ENCODE results near the gene ATP9B.

ATP9B gene

GRCh38 chr18:79218605-79219190 lies 149.5 kb downstream of the ATP9B start:
- Histone ChIP-seq H3K4me3 (ENCODE audit: low read length, poor library complexity, severe bottlenecking) (no peak overlapping the region), H3K4me1 (ENCODE audit: insufficient read depth, low read length, poor library complexity, severe bottlenecking) (no peaks in the 10 kb centered on the region), H3K9me3 (ENCODE audit: insufficient read depth, low read depth, low read length) (no peaks in the 10 kb centered on the region), H4K20me1 (ENCODE audit: insufficient read depth, low read length, poor library complexity, severe bottlenecking) (no peaks in the 10 kb centered on the region), H3K9me2 (replicated peaks; ENCODE audit: low read depth, low read length) (no peaks in the 10 kb centered on the region), H3K9ac (ENCODE audit: low read depth, low read length, poor library complexity, severe bottlenecking) (no peak overlapping the region), H3F3A (ENCODE audit: low read depth) (no peaks in the 10 kb centered on the region), H3K27me3 (ENCODE audit: insufficient read depth, low read length, poor library complexity, severe bottlenecking) (no peaks in the 10 kb centered on the region), H2AFZ (ENCODE audit: low read length) (no peak overlapping the region), H3K4me2 (ENCODE audit: low read depth, low read length, poor library complexity, severe bottlenecking) (no peak overlapping the region), H3K79me2 (ENCODE audit: insufficient read depth, low read length) (no peaks in the 10 kb centered on the region), H3K36me3 (ENCODE audit: insufficient read depth, low read length) (no peaks in the 10 kb centered on the region)
- TF ChIP-seq CTCF (conservative IDR thresholded peaks at IDR 0.05; ENCODE audit: low read length) (no peak), EZH2phosphoT487 (IDR thresholded peaks at IDR 0.05; ENCODE audit: borderline replicate concordance) (no peak)

DNA sequence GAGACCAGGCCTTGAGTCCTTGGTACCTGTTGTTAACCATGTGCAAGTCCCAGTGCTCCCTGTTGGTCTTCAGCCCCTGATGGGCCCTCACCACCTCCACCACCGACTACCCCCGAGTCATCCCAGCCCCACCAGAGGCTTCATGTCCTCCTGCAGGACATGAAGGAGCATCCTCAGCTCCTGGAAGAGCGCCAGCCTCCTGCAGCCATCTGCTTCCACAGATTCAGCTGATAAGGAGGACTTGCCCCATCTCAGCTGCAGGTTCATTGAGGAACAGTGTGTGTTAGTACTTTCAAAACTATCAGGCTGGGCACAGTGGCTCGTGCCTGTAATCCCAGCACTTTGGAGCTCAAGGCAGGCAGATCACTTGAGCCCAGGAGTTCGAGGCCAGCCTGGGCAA lies 151.9 kb downstream of the ATP9B start:
- H3K9me2 ChIP-seq (replicated peaks; ENCODE audit: low read depth, low read length): no peaks in the 10 kb centered on the region
- no peak for TF ChIP-seq EZH2phosphoT487 (IDR thresholded peaks at IDR 0.05; ENCODE audit: borderline replicate concordance)
- no peak for TF ChIP-seq CTCF (conservative IDR thresholded peaks at IDR 0.05; ENCODE audit: low read length)
- H3F3A ChIP-seq (ENCODE audit: low read depth): no peaks in the 10 kb centered on the region
- H3K4me3 ChIP-seq (ENCODE audit: low read length, poor library complexity, severe bottlenecking): no peak overlapping the region
- H2AFZ ChIP-seq (ENCODE audit: low read length): no peak overlapping the region
- H3K9me3 ChIP-seq (ENCODE audit: insufficient read depth, low read depth, low read length): no peaks in the 10 kb centered on the region
- H3K4me1 ChIP-seq (ENCODE audit: insufficient read depth, low read length, poor library complexity, severe bottlenecking): no peaks in the 10 kb centered on the region
- H3K9ac ChIP-seq (ENCODE audit: low read depth, low read length, poor library complexity, severe bottlenecking): no peak overlapping the region
- no peaks in the 10 kb centered on the region for H3K79me2 ChIP-seq (ENCODE audit: insufficient read depth, low read length)
- H3K36me3 ChIP-seq (ENCODE audit: insufficient read depth, low read length): no peaks in the 10 kb centered on the region
- no peak overlapping the region for H3K4me2 ChIP-seq (ENCODE audit: low read depth, low read length, poor library complexity, severe bottlenecking)
- H4K20me1 ChIP-seq (ENCODE audit: insufficient read depth, low read length, poor library complexity, severe bottlenecking): no peaks in the 10 kb centered on the region
- no peaks in the 10 kb centered on the region for H3K27me3 ChIP-seq (ENCODE audit: insufficient read depth, low read length, poor library complexity, severe bottlenecking)

DNA sequence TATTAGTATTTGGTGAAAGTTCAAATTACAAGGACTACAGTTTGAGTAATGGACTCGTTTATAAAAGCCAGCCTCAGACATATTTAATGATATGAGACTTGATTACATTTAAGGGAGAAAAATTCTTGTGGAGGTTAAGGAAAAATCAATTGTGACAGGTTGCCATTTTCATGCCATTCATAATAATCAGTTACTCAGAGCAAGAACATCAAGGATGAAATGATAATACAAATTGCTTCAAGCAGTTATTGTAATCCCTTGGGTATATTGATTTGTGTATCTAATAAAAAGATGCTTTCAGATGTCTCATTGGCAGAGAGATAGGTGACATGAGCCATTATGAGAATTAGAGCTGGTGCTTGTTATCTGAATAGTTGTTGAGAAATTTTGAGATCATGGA lies 153.6 kb downstream of the ATP9B start:
- H3K4me2 ChIP-seq (ENCODE audit: low read depth, low read length, poor library complexity, severe bottlenecking): no peak overlapping the region
- no peak overlapping the region for H3K9ac ChIP-seq (ENCODE audit: low read depth, low read length, poor library complexity, severe bottlenecking)
- no peaks in the 10 kb centered on the region for H4K20me1 ChIP-seq (ENCODE audit: insufficient read depth, low read length, poor library complexity, severe bottlenecking)
- no peaks in the 10 kb centered on the region for H3K4me1 ChIP-seq (ENCODE audit: insufficient read depth, low read length, poor library complexity, severe bottlenecking)
- H3F3A ChIP-seq (ENCODE audit: low read depth): no peaks in the 10 kb centered on the region
- no peak overlapping the region for H2AFZ ChIP-seq (ENCODE audit: low read length)
- H3K36me3 ChIP-seq (ENCODE audit: insufficient read depth, low read length): no peaks in the 10 kb centered on the region
- H3K4me3 ChIP-seq (ENCODE audit: low read length, poor library complexity, severe bottlenecking): no peak overlapping the region
- H3K9me3 ChIP-seq (ENCODE audit: insufficient read depth, low read depth, low read length): no peaks in the 10 kb centered on the region
- TF ChIP-seq CTCF (conservative IDR thresholded peaks at IDR 0.05; ENCODE audit: low read length) (no peak), EZH2phosphoT487 (IDR thresholded peaks at IDR 0.05; ENCODE audit: borderline replicate concordance) (no peak)
- no peaks in the 10 kb centered on the region for H3K79me2 ChIP-seq (ENCODE audit: insufficient read depth, low read length)
- no peaks in the 10 kb centered on the region for H3K9me2 ChIP-seq (replicated peaks; ENCODE audit: low read depth, low read length)
- H3K27me3 ChIP-seq (ENCODE audit: insufficient read depth, low read length, poor library complexity, severe bottlenecking): no peaks in the 10 kb centered on the region

Measured in Loucy (cell line).